Keratinocyte (primary cell): ENCODE data around the gene SFSWAP.

Experiments
- CTCF ChIP-seq, 3 experiments: IDR thresholded peaks in 1 of 3; conservative IDR thresholded peaks in 1 of 3; optimal IDR thresholded peaks in 1 of 3; 2 replicates in 2 of 3; 3 replicates in 1 of 3; pipeline versions ENCODE3 to v1.5.1; 2011; ENCODE audit warnings: low read length in 3 of 3, mild to moderate bottlenecking in 3 of 3, moderate library complexity in 2 of 3, control low read depth in 1 of 3, inconsistent platforms in 1 of 3; ENCODE audit not compliant: insufficient read depth in 2 of 3; ENCODE audit errors: extremely low read depth in 1 of 3
- EZH2 ChIP-seq: IDR thresholded peaks from one replicate; pipeline ENCODE4 v1.6.1; 2012; ENCODE audit warnings: inconsistent platforms, mild to moderate bottlenecking, low read length, moderate library complexity

- TF ChIP-seq EZH2 (no peak), CTCF (optimal IDR thresholded peaks at IDR 0.05 in 1 of 3, IDR thresholded peaks at IDR 0.05 in 1 of 3, conservative IDR thresholded peaks at IDR 0.05 in 1 of 3; ENCODE audit: extremely low read depth in 1 of 3, insufficient read depth in 2 of 3, low read length in 3 of 3) (no peak)
Measured at GRCh38 chr12:131690320-131690719, 20.6 kb upstream of the SFSWAP start.
